ENCODE results near the gene LRCH4.

The LRCH4 gene

DNA sequence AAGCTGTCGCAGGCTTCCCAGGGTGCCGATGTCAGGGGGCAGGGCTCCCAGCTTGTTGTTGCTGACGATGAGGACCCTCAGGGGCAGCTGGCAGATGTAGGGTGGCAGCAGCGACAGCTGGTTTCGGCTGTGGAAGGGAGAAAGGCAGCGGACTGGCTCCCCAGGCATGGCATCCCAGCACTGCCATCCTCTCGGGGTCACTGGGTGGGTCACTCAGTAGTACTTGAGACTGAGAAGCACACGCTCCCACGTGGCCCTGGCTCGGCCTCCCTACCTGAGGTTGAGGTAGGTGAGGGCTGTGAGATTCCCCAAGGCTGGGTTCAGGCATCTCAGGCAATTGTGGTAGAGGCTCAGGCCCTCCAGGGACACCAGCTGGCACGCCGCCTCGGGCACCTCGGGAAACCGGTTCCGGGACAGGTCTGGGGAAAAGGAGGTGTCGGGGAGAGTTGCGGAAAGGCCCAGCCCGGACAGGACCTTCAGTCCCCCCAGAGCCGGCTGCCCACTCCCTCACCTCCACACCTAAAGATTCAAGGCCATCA is 3.8 kb downstream of the LRCH4 start:
- no peak for DNase-seq

DNA sequence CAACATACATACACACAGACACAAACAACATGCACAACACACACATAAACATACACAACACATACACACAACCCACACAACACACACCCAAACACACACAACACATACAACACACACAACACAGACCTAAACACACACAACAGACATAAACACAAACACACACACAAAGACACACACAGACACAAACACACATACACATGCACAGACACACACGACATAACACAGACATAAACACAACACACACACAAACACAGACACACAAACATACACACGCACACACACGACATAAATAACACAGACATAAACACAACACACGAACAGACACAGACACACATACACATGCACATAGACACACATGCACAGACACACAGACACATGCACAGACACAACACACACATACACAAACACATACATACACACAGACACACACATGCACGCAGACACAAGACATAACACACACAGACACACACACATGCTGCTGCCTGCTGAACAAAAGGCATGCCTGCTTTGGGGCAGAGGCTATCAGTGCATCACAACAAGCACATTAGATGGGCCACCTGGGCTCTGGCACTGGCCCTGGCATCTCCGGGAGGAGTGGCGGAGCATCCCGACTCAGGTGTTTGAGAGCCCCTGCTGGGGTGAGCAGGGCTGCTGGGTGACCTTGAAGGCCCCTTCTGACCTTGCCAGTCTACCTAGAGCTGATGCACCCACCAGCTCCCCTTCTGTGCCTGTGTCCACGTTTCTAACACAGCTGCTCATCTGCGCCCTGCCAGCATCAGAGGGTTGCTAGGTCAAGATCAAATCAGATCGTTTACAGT is 5.3 kb downstream of the LRCH4 start:
- DNase-seq, result no peak

DNA sequence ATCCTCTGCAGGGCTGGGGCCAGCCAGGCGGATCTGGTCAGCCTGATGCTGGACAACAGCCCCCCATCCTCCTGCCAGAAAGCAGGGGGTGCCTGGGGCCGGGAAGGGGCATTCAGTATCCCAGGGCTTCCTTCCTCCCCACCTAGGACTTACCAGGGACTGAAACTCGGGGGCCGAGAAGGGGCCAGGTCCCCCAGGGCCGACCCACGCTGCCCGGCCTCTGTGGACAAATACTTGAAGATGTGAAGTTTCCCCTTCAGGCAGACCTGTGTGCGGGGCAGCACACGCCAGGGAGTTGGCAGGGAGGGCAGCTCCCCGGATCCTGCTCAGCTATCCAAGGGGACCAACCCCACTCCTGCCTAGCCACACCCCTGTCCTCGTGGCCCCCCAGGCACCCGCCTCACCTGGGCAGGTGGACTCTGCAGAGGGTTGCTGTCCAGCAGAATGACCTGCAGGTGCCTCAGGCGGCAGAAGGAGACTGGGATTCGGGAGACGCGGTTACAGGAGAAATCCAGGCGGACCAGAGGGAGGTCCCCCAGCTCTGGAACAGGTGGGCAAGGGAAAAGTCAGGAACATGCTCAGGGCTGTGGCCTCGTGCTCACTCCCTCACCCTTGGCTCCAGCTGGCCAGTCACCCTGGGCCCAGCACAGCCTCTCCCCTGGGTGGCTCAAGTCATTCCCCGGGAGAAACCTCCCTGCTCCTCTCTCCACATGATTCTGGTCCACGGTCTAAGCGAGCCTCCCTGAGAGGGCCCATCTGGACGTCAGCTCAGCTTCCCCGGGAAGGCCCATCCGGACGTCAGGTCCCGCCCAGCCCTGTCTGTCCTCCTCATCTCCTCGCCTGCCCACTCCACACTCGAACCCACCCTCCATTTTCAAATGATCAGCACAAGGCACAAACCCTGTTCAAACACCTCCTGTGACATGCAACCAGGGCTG is 7.4 kb downstream of the LRCH4 start:
- DNase-seq, result no peak

DNA sequence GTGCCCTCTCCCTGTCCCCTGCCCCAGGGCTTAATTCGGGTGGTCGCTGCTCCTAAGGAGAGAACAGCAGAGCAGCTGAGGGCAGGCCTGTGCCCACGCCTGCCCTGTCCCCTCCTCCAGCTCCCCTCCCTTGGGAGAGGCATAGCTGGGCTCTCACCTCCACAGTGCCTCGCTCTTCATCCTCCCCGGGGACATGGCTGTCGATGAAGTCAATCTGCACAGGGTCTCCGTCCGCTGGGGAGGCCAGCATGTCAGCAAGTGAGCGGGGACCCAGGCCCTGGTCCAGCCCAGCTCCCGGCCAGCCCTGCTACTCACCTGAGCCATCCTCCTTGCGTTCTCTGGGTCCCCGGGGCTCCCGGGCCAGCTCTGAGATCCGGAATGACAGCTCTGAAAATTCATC is 8.4 kb downstream of the LRCH4 start:
- no peak for DNase-seq

DNA sequence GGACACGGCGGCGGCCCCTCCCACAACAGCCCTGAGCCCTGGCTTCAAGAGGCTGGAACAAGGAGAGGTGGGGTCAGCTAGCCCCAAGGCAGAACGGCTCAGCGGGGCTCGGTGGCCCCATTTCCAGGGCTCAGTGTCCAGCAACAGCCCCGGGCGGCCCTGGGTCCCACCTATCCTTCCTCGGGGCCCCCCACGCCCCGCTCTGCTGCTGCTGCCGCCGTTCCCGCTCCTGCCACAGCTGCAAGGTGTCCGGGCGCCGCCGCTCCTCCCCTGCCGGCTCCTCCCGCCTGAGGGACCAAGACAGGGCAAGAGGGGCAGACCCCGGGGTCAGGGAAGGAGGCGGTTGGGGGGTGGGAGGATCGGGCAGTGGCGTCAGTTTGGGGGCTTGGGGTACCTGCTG is 8.8 kb downstream of the LRCH4 start:
- DNase-seq, result no peak

DNA sequence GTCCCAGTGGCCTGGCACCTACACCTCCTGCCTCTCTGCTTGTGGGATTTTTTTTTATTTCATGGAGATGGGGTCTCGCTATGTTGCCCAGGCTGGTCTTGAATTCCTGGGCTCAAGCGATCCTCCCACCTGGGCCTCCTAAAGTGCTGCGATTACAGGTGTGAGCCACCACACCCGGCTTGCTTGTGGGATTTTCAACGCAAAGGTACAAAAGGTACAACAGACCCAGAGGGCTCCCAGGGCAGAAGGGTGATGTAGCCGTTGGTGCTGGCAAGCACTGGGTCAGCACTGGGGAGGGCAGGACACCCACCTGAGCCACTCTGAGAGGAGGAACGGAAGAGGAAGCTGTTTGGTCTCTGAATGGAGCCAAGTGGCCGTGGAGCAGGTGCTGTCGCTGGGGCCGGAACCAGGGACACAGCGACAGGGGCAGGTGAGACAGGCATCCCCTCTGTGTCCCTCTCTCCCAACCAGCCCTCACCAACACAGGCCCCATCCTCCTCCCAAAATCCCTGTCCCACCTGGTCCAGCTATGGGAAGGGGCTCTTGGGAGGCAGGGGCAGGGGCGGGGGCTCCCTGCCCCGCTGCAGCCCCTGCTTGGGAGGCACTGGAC is 9.4 kb downstream of the LRCH4 start:
- no peak for DNase-seq

DNA sequence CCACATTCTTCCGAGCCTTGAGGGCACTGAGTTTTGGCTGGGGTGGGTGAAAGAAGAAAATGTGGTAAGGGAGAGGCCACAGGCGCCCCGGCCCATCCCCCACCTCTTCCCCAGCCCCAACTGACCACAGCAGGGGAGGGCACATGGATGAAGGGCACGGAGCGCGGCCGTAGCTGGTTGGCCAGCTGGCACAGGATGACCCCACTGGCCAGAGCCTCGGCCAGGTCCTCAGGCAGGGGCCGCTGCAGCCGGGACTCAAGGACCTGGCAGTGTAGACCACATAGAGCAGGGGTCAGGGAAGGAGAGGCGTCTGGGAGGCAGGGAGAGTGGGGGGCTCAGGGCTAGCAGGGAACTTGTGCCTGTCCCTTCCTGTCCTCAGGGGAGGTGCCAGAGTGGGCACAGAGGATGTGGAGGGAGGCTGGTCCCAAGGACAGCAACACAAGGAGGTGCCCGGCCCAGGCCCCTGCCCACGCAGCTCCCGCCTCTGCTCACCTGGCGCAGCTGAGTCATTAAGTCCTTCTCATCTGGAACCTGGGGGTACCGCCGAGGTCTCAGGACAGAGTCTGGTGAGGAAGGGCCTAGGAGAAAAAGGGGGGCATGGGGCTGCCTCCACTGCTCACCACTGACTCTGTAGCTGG is 10.1 kb downstream of the LRCH4 start:
- no peak for DNase-seq

DNA sequence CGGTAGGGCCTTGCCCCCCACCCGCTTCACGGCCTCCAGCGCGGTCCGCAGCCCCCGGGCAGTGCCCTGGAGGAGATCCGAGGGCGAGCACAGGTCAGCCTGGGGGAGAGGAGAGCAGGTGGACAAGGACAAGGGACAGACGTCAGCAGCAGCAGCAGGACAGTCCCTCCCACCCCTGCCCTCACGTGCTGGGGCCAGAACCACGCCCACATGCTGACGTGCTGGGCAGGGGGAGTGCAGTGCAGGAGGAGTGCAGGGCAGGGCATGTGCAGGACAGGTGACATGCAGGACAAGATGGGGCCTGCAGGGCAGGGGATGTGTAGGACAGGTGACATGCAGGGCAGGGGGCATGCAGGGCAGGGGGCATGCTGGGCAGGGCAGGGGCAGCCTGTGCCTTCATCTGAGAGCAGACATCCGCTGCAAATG is 10.7 kb downstream of the LRCH4 start:
- DNase-seq, result no peak

DNA sequence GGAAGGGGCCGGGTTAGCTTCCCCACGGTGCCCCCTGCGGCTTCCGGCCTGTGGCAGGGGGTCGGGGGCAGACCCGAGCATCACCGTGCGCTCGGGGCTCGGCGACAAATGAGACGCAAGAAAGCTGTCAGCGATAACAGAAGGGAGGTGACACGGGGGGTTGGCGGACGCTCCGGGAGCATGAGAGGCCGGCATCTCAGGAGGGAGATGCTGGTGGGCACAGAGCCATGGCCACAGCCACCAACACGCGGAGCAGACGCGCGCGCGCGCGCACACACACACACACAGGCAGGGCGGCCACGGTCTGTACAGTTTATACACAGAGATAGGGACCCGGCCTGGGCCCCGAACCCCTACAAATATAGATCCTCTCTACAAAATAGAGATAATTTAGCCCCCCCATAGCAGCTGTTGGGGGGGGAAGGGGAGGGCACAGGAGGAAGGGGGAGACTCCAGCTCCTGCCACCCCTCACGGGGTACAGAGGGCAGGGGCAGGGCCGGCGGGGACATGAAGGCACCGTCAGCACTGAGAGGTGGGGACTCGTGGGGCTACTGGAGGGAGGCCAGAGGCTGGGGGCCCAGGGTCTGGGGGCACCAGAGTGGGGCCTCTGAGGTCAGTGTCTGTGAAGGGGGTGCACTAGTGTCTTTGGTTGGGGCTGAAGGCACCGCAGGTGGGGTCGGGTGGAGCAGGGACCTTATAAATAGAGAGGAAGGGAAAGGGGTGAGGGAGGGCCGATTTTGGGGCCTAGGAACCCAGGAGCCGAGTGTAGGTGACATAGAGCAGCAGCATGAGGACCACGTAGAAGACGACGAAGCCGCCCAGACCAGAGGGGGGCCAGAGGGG is 11.3 kb downstream of the LRCH4 start:
- no peak for DNase-seq

DNA sequence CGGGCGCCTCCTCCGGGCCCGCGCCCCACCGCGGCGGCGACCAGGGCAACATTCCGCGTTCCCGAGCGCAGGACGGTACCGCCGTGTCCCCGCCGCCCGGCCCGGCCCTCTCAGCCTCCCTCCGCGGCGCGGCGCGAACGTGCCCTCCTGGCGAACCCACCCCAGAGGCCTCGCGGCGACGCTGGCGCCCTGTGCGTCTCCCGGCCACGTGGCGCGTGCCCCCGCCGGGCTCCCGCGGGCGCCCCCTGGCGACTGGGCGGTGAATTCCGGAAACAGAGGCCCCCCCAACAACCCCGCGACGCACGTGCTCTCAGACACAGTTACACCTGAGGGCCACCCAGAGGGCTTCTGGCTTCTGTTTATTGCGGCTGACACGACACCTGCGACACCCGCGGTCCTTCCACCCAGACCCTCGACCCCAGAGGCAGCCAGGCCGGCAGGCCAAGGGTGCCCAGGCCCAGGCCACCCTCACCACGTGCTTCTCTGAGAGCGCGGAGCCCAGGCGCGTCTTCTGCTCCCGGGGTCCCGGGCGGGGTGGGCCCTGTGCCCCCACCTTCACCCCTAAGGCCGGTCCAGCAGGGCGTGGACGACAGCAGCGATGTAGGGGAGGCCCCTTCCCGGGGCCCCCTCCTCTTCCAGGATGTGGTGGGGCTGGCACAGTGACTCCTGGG is 12.1 kb downstream of the LRCH4 start, which contains the start of gene SAP25:
Gene SAP25, minus strand, starts transcription at position 210 of the 671 bp plus-strand sequence. Its CDS starts 158 bp downstream, at position 52.
- DNase-seq, result no peak

DNA sequence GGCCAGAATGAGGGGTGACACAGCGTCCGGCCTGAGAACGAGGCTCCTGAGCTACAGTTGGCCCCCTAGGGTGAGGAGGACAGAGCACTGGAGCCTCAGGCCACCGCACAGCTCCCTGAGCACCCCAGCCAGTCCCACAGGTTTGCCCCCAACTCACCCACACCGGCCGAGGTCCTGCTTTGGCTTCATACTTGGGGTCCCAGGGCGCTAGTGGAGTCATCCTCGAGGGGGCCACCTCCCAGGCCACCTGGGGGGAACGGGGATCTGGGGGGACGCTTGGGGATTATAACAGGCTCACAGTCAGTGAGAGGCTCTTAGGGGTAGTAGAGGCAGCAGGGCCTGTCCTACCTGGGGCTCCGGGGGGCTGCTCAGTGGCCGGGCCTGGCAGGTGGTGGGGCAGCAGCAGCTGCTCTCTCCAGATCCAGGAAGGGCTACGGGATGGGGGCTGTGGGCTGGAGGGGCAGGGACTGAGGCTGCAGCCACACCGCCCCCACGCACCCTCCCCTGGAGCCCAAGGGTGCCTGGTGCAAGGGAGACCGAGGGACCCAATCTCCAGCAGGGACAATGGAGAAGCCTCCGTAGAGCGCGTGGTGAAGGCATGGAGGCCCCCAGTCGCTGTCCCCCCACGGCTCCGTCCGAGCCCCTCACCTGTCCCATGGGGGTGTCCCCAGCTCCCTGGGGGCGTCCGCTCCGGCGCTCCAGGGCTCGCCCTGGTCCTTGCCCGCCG is 12.8 kb downstream of the LRCH4 start:
- DNase-seq, result no peak

DNA sequence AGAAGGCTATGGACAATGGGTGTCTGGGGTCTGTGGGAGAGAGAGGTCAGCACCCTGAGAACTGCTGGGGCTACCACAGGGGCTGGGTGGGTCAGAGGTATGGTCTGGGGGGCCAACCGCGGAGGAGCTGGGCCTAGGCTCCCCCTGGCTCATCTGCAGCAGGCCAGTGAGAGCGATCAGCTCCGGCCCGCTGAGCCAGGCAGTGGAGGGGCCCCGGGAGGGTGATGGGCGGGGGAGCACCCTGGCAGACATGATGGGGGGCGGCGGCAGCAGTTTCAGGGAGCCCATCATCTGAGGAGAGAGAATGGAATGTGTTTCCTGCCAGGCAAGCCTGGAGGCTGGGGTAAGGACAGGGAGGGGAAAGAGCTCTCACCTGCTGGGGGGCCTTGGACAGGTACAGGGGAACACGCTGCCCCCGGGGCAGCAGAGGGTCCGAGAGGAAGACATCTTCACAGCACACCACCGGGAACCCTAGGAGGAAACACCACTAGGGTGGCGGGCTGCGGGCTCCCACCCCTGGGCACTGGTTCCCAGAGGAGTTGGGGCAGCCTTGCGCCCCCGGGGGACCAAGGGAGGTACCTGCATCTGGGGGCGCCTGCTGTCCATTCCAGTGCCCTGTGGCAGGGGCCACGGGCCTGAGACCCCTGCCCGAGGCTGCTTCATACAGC is 13.5 kb downstream of the LRCH4 start:
- no peak for DNase-seq

DNA sequence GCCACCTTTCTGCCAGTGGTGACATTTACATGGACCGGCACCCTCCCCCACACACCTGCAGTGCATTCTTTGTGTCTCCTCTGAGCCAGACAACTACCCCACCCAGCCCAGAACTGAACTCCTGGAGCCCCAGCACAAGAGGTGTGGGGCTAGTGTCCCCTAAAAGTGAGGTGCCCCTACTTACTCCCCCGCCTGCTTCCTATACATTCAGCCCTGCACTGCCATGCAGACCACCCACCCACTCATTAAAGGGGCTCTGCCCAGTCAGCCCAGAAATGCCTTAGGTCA is 14.2 kb downstream of the LRCH4 start:
- DNase-seq, result no peak

DNA sequence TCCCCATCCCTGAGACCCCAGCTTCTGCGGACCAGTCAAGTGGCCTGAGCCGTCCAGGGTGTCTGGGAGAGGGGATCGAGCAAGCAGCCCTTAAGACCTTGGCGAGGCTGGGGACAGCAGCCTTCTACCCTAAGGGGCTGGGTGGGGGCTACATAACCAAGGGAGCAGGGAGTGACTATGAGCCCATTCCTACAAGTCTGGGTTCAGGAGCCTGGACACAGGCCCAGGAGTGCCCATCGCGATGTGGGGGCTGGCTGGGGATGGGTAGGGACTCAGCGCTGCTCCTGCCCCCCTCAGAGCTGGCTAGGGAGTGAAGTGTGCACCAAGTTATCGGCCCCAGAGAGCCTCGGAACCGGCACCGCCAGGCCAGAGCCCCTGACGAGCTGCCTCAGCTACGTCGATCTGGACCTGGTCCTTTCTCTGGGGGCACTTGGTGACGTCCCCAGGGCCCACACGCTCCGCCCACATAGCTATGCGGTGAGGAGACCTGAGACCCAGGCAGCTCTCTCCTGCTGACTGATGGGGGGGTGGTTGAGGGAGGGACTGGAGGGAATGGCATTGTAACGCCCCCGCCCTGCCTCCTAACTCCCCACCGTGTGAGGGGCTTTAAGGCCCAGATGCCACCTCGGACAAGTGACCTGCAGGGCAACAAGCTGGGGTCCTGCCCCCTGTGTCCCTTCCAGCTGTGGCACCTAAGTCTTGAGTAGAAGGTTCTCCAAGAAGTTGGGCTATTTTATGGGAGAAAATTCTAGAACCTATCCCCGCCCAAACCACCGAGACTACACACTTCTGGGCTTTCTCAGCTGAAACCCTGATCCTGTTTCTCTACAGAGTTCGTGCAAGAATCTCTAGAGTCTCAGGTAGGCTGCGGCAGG is 14.7 kb downstream of the LRCH4 start:
- DNase-seq, result no peak

DNA sequence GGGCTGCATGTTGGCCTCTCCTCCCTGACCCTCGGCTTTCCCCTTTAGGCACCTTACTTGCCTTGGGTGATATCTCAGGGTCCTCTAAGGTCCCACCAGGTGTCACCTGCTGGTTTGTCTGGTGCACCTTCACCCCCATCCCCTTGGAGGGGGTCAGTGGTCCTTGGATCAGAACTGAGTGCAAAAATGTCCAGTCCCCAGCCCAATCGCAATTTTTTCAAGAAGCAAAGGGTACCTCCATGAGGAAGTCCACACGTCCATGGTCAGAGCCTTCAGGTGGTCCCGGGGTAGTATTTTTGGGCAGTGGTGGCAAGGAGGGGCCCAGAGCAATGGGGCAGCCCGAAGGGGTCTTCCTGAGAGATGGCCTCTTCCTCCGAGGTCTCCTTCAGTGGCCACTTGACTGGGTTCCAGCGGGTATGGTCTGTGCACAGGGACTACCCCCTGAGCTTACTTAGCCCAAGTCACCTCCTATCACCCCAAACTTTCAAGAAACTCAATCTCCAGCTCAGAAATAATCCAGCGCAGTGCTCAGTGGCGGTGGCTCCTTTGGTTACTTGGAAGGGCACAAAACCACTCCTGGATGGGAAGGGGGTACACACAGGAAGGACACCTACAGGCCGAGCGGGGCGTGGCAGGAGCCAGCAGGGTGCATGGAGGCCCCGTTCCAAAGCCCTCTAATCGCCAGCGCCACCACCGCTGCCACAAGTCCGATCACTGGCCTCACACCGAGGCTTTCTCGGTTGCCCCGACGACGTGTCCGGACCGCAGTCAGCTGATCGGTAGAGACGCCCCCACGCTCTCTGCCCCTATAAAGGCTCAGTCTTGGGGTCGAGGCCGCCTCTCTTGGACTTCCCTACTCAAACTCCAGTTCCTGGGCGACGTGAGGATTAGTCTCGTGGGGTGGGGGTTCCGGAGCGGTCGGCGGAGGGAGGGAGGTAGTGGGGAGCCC is 16.8 kb downstream of the LRCH4 start:
- peak; percentile 62 to 70 for DNase-seq

DNA sequence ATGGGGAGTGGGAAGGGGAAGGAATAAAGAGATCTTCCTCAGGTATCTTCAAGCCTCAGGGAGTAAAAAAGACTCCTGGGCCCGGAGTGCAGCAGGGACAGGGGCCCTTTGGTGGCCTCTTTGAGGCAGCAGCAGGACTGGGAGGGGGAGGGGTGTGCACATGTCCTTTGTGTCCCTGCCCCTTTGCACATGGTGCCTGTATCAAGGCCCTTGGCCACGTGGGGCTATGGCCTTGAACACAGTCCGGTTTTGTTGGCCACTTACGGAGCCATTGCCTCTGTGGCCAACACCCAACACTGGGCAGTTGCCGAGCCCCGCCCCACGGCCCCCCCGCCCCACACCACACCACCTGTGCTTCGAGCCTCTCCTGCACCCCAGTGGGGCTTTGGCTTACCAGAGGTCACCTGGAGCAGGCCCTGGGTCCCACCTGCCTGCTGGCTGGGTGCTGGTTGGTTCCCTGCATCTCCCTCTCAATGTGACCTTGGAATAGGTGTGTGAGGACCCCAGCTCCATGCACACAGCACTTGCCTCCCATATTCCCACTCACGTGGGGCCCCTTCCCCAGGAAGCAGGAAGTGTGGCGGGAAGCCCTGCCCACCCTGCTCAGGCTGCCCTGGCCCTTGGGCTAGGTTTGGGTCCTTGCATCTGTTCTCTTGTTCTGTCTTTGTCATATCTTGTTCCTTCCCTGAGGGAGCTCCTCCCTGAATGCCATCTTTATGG is 17.6 kb downstream of the LRCH4 start:
- no peak for DNase-seq

DNA sequence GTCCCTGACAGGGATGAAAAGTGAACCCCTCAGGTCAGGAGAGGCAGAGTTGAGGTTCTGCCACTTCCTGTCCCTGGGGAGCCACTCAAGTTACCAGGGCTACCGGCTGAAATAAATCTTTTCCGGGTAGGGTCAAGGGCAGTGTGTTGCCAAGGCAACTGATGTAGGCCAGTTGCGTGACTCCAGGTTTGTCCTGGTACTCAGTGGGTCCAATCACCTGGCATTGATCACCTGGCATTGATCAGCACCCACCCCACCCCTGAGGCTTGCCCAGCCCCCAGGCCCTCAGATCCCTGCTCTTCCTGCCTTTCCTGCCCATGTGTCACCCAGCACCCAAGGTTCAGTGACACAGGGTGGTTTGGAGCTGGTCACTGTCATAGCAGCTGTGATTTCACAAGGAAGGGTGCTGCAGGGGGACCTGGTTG is 18.2 kb downstream of the LRCH4 start:
- DNase-seq, result no peak

Data from activated CD4-positive, alpha-beta T cell treated with anti-CD3 and anti-CD28 coated beads, Interleukin-2, amount 50 U/mL, for 48 hours (primary cell).